Testis (tissue), 3 donors: ENCODE results near the gene INF2. TPM values are rescaled to one million over a fixed set of nuclear protein-coding genes. Genes with fewer than 3 reads are reported as not detected.

Experiments used
- DNase-seq: peaks from one replicate; pipeline ENCODE4 v3.0.0-alpha.2; 2019
- H3K27ac ChIP-seq, 2 donors: fragments of 200-600 bp; sonication (generic); one replicate each; pipeline ENCODE4 v1.5.1; 2019
- H3K27me3 ChIP-seq: fragments of 200-600 bp; sonication (generic); one replicate; pipeline ENCODE4 v1.5.1; 2019
- H3K36me3 ChIP-seq: fragments of 200-600 bp; sonication (generic); one replicate; pipeline ENCODE4 v1.5.1; 2017; ENCODE audit warnings: low read depth; ENCODE audit errors: missing control alignments
- H3K4me1 ChIP-seq: fragments of 200-600 bp; sonication (generic); one replicate; pipeline ENCODE4 v1.5.1; 2019
- H3K4me3 ChIP-seq, 2 donors: fragments of 200-600 bp; sonication (generic); one replicate each; pipeline ENCODE4 v1.5.1; 2017 to 2019
- H3K9me3 ChIP-seq: fragments of 200-600 bp; sonication (generic); one replicate; pipeline ENCODE4 v1.5.1; 2017
- POLR2A ChIP-seq: fragments of 450-650 bp; IDR thresholded peaks from one replicate; pipeline ENCODE4 v1.6.1; 2017; ENCODE audit warnings: antibody characterized with exemption, mild to moderate bottlenecking, moderate library complexity
- WGBS, 2 donors: methylation state at CpG; one replicate each; pipeline ENCODE4 v1.1.5; 2018; 5-methylcytosine and 5-hydroxymethylcytosine counted together
- intact Hi-C: fragments of 100-400 bp; cut with DNase I; formaldehyde crosslinking; loops from one replicate; pipeline ENCODE4 v1.15.1; 2023; ENCODE audit warnings: low total_unique reads
- polyA plus RNA-seq: library from polyadenylated mRNA; stranded (reverse); fragments of 350-450 nt; fragmentation: Illumina TruSeq; extraction: RNeasy Lipid Tissue Mini Kit (QIAGEN cat#74804); gene quantifications from one replicate; pipeline ENCODE4 v1.2.3, GENCODE V29; 2014; ENCODE audit warnings: low read depth, low replicate concordance; ENCODE audit not compliant: insufficient read depth
- total RNA-seq, 2 donors: library from RNA; depleted of rRNA; stranded (reverse); fragments of >200 nt; gene quantifications; one replicate each; pipeline ENCODE4 v1.2.3, GENCODE V29; 2016
- TF ChIP-seq, protein P1 (sequence below), 3 experiments: fragments of 450-650 bp in 2 of 3; fragments of 200-600 bp in 1 of 3; sonication (generic) in 1 of 3; IDR thresholded peaks; one replicate each; pipeline ENCODE4 v1.5.1; 2016 to 2019; ENCODE audit warnings: antibody characterized with exemption in 3 of 3, mild to moderate bottlenecking in 2 of 3, moderate library complexity in 1 of 3

INF2 gene
- total and polyA plus RNA-seq, 3 donors from 2014 or later, result 50.5 to 328 (median 244) TPM

GRCh38 chr14:104673481-104673880, 15.9 kb upstream of the INF2 start:
- Histone ChIP-seq H3K4me1 (peaks cover 12% of the 10 kb centered on the region), H3K9me3 (no peaks in the 10 kb centered on the region), H3K27me3 (no peaks in the 10 kb centered on the region), H3K36me3 (no peaks in the 10 kb centered on the region), H3K27ac (no peak overlapping the region), H3K4me3 (no peak overlapping the region)
- DNase-seq, result no peak
- TF ChIP-seq, protein P1, sequence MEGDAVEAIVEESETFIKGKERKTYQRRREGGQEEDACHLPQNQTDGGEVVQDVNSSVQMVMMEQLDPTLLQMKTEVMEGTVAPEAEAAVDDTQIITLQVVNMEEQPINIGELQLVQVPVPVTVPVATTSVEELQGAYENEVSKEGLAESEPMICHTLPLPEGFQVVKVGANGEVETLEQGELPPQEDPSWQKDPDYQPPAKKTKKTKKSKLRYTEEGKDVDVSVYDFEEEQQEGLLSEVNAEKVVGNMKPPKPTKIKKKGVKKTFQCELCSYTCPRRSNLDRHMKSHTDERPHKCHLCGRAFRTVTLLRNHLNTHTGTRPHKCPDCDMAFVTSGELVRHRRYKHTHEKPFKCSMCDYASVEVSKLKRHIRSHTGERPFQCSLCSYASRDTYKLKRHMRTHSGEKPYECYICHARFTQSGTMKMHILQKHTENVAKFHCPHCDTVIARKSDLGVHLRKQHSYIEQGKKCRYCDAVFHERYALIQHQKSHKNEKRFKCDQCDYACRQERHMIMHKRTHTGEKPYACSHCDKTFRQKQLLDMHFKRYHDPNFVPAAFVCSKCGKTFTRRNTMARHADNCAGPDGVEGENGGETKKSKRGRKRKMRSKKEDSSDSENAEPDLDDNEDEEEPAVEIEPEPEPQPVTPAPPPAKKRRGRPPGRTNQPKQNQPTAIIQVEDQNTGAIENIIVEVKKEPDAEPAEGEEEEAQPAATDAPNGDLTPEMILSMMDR (IDR thresholded peaks at IDR 0.05), result no peak
- TF ChIP-seq POLR2A, result no peak
- WGBS, 2 donors, result 93 to 97% methylated on average over 9 of the region's 9 CpGs
- intact Hi-C loops, result no loop called here

GRCh38 chr14:104675447-104675846, 14.0 kb upstream of the INF2 start:
- TF ChIP-seq POLR2A, result no peak
- TF ChIP-seq, protein P1 (IDR thresholded peaks at IDR 0.05), result no peak
- 85 to 91% methylated on average over 2 of the region's 2 CpGs for WGBS, 2 donors
- Histone ChIP-seq H3K36me3 (no peaks in the 10 kb centered on the region), H3K27ac (no peak overlapping the region), H3K27me3 (no peaks in the 10 kb centered on the region), H3K4me3 (no peak overlapping the region), H3K9me3 (no peaks in the 10 kb centered on the region), H3K4me1 (peaks cover 25% of the 10 kb centered on the region)
- no peak for DNase-seq
- intact Hi-C loops, result no loop called here

DNA sequence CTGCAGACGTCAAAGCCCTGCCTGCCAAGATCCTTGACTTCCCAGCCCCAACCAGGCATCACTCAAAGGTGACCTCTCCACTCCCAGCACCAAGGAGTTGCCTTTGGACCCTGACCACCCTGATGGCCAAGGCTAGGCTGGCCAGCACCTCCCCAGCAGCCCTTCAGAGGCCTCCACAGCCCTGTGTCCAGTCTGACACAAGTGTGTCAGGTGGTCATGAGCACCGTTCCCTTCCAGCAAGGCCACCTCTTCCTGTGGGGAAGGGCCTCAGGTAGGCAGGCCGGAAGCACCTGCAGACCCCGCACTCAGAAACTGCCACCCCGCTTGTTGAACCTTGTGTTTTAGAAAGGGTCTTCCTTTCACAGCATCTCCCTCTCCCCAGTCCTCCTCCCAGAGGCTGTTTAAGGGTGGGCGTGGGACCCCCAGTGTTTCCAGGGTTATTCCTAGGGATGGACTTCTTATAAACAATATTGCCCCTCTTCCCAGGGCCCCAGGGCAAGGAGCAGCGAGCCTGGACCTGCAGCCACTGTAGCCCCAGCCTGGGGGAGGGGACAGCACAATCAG, 13.2 kb upstream of the INF2 start:
- H3K9me3 ChIP-seq, result no peaks in the 10 kb centered on the region
- H3K4me1 ChIP-seq, result peaks cover 33% of the 10 kb centered on the region
- H3K27me3 ChIP-seq, result no peaks in the 10 kb centered on the region
- TF ChIP-seq, protein P1 (IDR thresholded peaks at IDR 0.05), result no peak
- no peak for TF ChIP-seq POLR2A
- intact Hi-C loops, result no loop called here
- 85 to 87% methylated on average over 3 to 7 of the region's 7 CpGs for WGBS, 2 donors
- no peaks in the 10 kb centered on the region for H3K36me3 ChIP-seq
- DNase-seq, result no peak
- H3K4me3 ChIP-seq, result no peak overlapping the region
- H3K27ac ChIP-seq, result no peak overlapping the region

DNA sequence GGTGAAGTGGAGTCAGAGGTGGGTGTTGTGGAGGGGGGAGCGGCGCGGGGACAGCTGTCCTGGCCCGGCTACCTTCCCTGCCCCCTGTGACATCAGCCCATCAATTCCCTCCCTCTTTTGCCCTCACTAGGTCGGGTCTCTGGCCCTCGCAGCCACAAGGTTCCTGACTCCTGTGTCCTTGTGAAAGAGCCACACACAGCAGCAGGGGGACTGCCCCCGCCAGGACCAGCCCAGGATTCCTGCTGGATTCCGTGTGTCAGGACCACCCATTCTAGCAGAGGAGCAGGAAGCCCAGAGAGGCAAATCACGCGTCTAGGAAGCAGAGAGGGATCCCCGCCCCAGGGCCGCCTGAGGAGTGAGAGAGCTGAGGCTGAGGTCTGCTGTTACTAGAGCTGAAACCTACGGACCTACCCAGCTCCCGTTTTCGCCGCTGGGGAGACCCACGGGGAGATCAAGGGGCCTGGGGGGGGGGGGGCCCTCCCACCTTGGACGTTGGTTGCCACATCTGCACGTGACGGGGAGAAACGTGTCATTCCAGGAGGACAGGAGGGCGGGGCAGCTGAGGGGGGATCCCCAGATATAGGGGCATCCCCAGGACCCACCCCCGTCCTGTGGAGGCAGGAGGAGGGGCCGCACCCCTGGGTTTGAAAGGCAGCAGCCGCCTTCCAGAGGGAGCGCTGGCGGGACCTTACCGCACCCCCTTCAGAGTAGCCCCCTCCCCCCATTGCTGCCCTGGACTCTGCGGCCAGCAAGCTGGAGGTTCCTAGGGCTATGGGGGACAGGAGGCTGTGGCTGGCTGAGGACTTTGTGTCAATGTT, 12.5 kb upstream of the INF2 start:
- no peaks in the 10 kb centered on the region for H3K9me3 ChIP-seq
- DNase-seq, result peak; percentile 47
- H3K4me3 ChIP-seq, result peak overlapping the region; percentile 25 to 56
- no peaks in the 10 kb centered on the region for H3K36me3 ChIP-seq
- 5 to 14% methylated on average over 13 to 26 of the region's 29 CpGs for WGBS, 2 donors
- H3K27me3 ChIP-seq, result no peaks in the 10 kb centered on the region
- intact Hi-C loops, result no loop called here
- H3K4me1 ChIP-seq, result peaks cover 40% of the 10 kb centered on the region
- H3K27ac ChIP-seq, result peak overlapping the region; percentile 79 to 80
- no peak for TF ChIP-seq POLR2A
- TF ChIP-seq, protein P1 (IDR thresholded peaks at IDR 0.05), result no peak
